Pons (tissue), 1 donor: ENCODE results near the gene TCF7L1.
"Not testable (repeated sequence)": the region's sequence is repeated elsewhere in the genome, so short reads cannot be mapped to it uniquely, and the experiment has no call there.

Experiments
- DNase-seq: peaks from one replicate; pipeline ENCODE4 v3.0.0-alpha.2; 2016; ENCODE audit warnings: low spot score

Gene TCF7L1

DNA sequence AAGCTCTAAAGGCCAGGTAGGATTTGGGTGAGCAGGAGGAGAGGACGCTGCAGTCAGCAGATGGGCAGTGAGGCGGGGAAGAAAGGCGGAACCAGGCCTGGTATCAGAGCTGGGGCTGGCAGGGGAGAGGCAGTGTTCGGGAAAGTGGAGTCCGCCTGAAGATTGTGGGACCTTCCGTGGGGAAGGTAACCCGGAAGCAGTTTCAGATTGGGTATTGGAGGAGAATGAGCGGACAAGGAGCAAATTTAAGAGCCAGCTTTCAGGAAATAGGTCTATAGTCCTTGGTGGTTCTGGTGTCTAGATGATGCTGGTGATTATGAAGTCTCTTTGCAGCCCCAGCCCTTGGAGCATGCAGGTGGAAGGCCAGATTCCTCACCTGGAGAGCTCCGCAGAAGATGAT lies 51.0 kb downstream of the TCF7L1 start:
- no peak for DNase-seq

DNA sequence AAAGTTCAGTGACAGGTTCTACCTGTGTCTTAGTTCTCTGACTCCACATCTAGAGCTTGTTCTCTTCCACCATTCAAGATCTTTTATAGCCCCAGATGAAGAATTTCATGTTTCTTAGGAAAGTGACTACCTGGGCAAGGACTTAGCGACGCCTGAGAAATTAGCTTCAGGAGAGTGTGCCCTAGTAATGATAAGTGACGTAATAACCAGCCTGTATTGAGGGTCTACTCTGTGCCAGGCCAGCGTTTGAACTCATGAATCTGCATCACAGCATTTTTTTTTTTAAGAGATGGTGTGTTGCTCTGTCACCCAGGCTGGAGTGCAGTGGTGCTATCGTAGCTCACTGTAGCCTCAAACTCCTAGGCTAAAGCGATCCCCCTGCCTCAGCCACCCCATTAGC lies 51.8 kb downstream of the TCF7L1 start:
- DNase-seq, result no peak

DNA sequence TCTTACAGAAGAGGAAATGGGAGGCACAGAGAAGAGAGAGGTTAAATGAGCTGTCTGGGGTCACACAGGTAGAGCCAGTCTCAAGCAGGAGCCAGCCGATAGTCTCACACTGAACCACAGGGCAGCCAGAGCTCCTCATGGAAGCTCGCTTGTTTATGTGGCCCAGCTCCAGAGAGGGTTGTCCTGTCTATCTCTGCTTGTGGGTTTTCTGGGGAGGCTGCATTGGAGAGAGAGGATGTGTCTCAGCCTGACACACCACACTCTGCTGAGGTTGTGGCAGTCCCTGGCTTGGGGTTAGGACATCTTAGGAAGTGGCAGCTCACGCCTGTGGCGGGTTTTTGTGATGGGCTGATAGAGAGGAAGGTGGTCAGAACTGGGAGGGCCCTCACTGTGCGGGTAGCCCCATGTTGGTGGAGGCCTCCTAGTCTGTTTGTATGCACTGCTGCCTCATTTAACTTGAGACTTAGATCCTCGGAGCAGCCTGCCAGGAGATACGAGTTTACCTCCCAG lies 52.3 kb downstream of the TCF7L1 start:
- DNase-seq, result no peak

DNA sequence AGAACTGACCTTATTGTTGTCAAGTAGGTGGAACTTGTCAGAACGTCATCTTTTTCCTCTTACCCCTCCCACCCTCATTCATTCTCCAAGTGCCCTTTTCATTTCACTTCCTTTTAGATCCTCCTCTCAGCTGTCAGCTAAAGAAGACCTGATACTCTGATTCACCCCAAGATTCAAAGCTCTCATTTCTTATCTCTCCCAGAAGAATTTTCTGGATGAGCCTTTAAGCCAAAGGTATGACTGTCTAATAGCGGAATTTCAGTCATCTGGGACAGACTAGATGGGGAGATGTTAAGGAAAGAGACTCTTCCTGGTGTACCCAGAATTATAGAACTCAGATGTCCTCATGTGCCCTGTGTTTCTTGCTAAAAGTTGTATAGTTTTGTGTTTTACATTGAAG lies 53.9 kb downstream of the TCF7L1 start:
- DNase-seq, result no peak

DNA sequence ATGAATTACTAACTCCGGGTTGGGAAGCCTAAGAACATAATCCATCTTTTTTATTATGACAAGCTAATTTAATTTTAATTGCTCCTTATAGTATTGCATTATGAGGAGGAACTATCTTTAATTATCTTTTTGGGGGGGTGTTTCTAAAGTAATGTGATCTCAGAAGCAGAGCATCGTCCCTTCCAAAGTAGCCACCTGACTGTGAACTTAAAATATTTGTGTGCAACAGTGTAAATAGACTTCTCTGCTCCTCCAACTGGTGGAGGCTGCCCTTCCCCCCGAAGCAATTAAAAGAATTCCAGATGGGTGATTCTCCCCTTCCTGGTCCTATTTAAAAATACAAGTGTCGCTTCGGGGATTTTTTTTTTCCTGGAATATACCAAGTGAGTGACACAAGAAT lies 55.7 kb downstream of the TCF7L1 start:
- DNase-seq, result no peak

DNA sequence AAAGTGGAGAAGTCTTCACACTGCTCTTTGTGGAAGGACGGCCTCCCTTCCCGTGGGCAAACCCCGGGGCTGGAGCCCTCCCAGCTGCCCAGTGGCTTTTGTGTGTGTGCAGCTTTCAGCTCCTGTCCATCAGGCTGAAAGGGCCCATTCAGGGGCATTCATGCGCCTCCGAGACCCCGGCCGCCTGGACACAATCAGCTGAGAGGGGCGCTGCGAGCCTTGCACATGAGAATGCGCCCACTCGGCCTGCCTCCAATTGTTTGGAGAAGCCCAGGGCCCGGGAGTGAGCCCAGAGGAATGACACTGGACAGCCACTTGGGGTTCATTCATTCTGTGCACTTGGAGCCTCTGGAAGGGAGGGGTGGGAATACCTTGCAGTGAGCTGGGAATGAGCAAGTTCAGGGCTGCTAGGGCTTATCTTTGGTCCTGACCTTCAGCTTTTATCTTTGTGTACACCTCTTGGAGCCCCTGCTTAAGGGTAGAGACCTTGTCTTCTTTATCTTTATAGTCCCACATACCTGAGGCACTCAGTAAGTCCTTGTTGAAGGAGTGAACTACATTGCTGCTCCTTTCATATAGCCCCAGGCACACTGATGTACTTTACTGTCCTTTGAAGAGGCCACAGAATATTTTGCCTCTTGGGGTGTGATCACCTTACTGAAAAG lies 56.5 kb downstream of the TCF7L1 start:
- DNase-seq, result peak; percentile 12

DNA sequence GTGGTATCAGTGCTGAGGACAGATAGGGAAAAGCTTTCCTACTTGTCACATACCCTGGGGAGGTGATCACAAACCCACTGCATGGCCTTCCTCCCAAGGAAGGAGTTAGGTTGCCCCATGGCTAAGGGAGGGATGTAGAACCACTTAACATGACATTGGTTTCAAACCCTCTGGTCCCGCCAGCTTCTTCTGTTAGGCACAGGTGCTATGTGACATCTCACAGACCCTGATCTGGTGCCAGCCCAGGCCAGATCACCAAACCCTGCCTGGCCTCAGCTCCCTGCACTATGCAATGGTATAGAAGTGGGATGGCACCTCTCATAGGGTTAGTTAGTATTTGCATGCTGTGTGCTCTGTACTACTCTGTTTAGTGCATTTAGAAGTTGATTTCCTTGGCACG lies 58.0 kb downstream of the TCF7L1 start:
- DNase-seq, result no peak

DNA sequence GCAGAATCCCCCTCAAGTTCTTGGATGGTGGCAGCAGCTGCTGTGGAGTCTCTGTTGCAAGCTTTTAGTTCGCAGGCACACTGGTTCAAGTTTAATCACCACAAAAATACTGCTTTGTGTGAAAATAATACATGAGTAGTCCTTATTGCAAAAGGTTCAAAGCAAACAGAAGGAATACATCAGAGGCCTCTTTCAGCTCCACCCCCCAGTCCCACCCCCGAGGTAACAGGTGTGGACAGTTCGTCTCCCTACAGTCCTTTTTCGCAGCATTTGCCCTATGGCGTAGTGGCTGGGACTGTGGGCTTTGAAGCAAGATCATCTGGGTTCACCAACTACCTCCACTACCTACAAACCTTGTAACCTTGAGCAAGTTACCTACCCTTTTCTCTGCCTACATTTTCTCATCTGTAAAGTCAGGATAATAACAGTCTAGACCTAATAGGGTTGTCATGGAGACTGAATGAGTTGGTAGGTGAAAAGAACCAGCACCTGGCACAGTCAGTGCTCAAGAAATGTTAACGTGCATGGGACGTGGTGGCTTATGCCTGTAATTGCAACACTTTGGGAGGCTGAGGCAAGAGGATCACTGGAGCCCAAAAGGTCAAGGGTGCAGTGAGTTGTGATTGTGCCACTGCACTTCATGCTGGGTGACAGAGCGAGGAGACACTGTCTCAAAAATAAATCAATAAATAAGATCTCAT lies 61.7 kb downstream of the TCF7L1 start:
- no peak for DNase-seq

DNA sequence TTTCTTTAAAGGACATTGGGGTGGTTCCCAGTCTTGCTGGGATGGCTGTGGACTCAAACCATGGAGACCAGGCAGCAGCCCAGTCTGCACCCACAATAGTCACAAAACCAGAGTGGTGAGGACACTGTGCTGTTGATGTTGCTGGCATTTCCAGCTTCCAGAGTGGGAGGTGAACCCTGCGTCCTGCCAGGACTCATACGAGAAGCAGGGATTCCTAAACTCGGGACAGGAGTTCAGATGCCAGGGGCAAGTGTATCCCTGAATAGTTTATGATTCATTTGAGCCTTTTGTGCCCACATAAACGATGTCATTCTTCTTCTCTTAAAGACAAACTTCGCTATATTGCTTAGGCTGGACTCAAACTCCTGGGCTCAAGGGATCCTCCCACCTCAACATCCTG lies 62.8 kb downstream of the TCF7L1 start:
- DNase-seq, result no peak

DNA sequence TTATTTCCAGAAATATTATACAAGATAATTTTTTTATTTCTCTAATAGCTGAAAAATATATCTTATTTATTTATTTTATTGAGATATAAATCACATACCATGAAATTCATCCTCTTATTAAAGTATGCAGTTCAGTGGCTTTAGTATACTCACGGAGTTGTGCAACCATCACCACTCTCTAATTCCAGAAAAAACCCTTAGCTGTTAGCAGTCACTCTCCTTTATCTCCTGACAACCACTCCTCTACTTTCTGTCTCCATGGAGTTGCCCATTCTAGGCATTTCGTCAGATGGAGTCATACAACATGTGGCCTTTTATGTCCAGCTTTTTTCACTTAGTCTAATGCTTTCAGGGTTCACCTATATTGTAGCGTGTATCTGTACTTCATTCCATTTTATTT lies 66.5 kb downstream of the TCF7L1 start:
- no peak for DNase-seq

DNA sequence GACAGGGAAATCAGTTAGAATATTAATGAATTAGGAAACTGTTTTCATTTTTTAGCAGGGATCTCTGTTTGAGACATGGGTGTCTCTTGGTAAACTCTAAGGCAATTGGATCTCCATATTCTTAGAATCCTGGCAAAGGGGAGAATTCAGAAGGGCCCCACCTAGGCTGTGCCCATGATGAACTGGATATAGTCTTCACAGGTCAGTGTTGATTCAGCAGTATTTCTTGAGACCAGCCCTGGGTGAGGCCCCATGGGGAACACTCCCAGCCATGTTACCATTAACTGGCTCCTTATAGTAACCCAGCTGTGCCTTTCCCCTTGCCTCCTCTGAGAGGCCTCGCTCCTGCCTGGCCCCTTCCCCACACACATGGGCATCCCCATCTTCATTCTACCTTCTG lies 76.7 kb downstream of the TCF7L1 start:
- DNase-seq, result no peak

DNA sequence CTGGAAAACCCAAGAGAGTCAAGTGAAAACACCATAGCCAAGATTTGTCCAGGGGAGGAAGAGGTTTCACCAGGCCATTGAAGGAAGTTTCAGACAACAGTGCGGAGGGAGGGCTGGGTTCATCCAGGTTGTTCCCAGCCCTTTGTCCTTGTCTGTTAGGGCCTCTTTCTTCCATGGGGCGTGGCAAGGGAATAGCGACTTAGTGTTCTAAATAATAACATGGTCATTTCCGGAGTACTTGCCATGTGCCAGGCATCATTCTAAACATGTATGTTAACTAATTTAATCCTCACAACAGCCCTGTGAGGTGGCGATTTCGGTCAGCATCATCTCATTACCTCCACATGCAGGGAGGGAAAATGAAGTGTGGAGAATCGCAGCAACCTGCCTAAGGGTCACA lies 77.3 kb downstream of the TCF7L1 start:
- no peak for DNase-seq

DNA sequence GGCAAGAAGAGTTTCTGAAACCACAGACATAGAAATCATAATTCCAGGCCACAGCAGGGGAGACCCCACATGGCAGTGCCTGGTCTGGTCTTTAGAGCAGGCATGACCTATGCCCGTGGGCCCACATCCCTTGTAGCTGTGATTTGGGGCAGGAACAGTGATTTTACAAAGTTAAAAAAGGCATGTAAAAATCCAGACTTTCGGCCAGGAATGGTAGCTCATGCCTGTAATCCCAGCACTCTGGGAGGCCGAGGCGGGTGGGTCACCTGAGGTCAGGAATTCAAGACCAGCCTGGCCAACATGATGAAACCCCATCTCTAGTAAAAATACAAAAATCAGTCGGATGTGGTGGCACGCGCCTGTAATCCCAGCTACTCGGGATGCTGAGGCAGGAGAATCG lies 78.4 kb downstream of the TCF7L1 start:
- not testable (repeated sequence) for DNase-seq

DNA sequence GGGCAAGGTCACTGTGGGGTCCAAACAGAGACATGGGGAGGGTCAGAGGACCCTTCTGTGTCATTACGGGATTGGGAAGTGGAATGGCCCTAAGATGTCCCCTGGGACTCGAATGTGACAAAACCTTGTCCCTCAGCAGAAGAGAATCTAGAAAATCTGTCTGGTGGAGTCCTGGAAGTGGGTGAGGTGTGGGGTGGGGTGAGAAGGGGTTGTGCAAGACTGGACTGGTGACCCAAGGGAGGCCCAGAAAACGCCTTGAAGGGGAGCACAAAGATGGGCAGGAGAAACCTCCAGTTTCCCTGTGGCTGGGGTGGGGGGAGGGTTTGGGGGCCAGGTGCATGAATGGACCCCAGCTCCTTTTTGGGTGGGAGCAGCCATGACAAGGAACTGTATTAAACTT lies 79.6 kb downstream of the TCF7L1 start:
- no peak for DNase-seq

DNA sequence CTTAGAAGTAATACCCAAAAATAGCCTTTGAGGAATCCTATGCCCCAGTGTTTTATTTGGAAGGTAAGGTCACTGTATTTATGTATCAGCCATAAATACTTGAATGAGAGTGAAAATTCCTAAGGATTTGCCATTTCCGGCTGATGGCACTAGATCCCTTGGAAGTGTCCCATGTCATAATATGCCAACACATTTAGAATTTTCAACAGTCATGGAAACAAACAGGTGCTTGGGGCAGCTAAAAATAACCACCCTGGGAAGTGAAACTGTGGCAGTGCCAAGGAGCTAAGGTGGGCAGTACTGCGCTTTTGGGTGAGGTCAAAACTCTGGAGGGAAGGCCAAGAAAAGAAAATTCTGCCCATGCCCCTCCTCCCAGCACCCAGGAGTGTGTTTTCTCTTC lies 80.2 kb downstream of the TCF7L1 start:
- DNase-seq, result no peak

DNA sequence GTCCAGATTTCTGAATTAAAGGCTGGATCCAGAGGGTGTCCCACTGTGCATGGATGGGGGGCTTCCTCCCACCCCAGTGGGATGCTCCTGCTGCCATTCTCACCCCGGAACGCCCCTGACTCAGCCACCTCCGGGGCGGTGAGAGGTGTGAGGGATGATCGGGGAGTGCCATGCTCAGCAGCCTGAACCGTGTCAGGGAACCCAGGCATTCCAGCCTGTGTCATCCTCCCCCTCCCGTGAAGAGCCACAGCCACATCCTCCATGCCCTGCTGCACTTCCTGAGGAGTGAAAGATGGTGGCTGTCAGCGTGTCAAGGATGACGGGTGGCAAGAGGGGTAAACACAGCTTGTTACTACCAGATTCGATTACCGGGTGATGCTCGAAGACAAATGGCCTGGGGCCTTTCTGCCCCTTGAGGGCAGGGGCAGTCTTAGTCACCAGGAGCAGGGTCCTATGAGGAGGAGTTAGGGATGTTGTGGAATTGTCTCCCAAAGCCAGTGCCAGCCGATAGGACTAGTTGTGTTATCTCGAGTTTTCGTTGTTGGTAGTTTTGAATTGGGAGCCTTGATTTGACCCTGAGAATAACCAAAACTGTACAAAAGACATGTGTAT lies 80.8 kb downstream of the TCF7L1 start:
- DNase-seq, result no peak

DNA sequence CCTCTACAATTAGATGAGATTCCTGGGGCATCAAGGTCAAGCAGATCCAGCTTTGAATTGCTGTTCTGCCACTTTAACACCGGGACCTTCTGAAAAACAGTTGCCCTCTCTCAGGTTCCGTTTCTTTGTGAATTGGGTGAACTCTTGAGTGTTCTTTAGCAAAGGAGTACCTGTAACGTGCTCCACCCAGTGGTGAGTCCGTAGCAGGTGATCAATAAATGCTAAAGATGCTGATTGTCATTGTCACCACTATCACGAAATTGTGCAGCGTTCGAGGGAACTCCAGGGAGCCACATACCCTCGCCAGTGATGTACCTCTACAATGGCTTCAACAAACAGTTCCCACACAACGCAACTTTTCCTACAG lies 81.9 kb downstream of the TCF7L1 start:
- no peak for DNase-seq

DNA sequence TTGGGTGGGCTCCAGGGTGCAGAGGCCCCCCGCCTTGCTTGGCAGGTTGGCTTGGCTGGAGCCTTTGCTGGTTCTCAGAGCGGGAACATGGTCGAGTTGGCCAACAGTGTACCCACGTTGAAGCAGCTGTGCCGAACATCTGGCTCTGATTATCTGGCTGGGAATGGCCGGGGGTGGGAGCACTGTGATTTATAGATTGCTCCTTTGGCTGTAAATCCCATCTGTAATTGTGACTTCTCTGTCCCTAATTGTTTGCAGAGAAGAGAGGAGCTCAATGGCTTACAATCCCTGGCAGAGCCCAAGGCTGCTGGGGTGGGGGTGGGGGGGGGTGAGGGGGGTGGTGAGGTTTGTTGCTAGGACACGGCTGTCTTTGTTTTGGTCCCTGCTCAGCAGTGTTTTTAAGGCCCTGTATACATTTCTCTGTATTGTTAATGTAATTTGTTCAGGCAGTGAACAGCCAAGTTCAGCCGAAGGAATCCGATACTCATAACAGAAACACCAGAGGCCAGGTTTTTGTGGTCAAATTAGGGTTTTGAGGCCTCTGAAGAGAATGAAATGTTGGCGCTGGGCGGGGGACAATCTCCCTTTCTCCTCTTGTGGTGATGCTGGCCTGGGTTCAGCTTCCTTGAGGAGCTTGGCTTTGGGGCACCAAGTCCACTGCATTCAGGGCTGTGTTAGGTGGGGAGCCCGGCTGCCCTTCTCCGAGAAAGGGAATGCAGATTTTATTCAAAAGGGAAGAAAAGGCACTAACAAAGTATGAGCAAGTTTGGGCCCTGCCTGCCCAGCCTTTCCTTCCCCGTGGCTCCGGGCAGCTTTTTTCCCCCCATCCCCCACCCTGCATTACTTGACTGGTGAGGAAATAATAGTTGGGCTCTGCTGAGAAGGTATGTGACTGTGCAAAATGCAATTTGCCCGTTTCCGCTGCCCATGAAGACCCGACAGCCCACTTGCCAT lies 82.5 kb downstream of the TCF7L1 start:
- DNase-seq, result peak; percentile 69

DNA sequence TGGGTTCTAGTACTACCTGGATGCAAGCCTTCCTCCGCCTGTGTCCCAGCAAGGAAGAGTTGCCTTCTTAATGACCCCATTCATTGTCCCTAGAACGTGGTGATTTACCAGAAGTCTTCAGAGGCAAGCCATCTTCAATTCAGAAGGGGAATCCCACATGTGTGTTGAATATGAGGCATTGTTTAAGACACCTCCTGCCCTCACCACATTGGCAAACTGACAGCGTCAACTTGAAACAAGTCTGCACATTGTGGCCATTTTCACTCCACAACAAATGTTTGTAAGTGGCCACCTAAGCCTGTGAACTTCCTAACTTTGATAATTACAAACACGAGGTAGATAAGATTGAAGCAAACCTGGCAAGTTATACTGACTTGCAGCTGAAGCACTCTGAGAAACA lies 83.7 kb downstream of the TCF7L1 start:
- no peak for DNase-seq

DNA sequence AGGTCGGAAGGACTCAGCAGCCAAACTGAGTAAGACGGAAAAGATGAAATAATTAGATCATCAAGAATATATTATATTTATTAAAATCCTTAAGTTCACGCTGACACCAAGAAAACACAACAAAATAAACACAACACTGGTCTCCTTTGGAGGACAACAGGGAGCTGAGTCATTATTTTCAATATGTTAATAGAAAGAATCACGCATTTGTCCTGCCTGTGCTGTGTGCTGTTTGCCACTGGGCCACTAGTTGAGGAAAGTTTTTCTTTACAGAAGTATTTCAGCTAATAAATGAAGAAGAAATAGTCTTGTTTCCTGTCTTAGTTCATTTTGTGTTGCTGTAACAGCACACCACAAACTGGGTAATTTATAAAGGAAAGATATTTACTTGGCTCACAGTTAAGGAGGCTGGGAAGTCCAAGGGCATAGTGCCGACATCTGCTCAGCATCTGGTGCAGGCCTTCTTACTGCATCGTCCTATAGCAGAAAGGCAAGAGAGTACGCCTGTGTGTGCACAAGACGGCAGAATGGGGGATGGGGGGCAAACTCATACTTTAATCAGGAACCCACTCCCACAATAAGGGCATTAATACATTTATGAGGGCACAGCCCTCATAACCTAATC lies 88.0 kb downstream of the TCF7L1 start:
- DNase-seq, result no peak

DNA sequence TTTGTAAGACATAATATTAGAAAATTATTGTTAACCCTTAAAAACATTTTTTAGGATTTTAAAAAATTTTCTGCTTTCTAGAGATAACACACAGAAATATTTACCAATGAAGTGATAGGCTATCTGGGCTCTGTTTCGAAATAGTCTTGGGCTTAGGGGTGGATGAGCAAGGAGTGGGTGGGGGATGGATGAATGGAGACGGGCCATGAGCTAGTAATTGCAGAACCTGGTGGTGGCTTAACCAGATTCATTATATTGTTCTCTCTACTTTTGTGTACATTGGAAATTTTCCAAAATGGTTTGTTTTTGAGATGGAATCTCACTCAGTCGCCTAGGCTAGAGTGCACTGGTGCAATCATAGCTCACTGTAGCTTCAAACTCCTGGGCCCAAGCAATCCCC lies 89.6 kb downstream of the TCF7L1 start:
- no peak for DNase-seq

DNA sequence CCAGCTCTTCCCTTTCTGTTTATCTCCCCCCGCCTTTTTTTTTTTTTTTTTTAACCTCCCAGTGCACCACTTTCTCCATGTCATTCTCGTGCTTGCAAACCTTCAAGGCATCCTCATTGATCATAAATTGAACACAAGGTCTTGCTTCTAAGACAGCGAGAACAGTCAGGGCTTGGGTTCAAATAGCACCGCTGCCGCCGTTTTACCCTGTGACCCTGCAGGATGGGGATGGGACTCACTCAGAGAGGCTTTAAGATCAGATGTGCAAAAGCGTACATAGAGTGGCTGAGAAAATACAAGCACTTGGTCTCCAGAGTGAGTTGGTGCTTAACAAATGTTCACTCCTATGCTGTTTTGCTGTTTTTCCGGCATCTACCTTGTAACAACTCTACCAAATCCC lies 93.6 kb downstream of the TCF7L1 start:
- DNase-seq, result no peak
